Uterus (tissue), 4 donors: ENCODE measurements around the gene MRPL55. TPM values are rescaled to one million over a fixed set of nuclear protein-coding genes. Genes with fewer than 3 reads are reported as not detected.

Experiments used
- DNase-seq, 2 donors: peaks; one replicate each; pipeline ENCODE4 v3.0.0-alpha.2; 2019 to 2020
- H3K27ac ChIP-seq, 2 donors: fragments of 200-600 bp; sonication (generic); 1 replicate in 1 of 2; 2 replicates in 1 of 2; pipeline ENCODE4 v1.5.1; 2016 to 2018
- H3K27me3 ChIP-seq, 2 donors: fragments of 200-600 bp; sonication (generic); one replicate each; pipeline ENCODE4 v1.5.1; 2018 to 2019; ENCODE audit warnings: control low read depth in 1 of 2
- H3K36me3 ChIP-seq, 2 donors: fragments of 200-600 bp; sonication (generic); one replicate each; pipeline ENCODE4 v1.5.1; 2019; ENCODE audit warnings: control low read depth in 1 of 2
- H3K4me1 ChIP-seq, 2 donors: fragments of 200-600 bp; sonication (generic); one replicate each; pipeline ENCODE4 v1.5.1; 2018 to 2019; ENCODE audit warnings: control low read depth in 1 of 2
- H3K4me3 ChIP-seq, 2 donors: fragments of 200-600 bp; sonication (generic); 1 replicate in 1 of 2; 2 replicates in 1 of 2; pipeline ENCODE4 v1.5.1; 2018 to 2019; ENCODE audit warnings: mild to moderate bottlenecking in 1 of 2
- H3K9me3 ChIP-seq, 2 donors: fragments of 200-600 bp; sonication (generic); one replicate each; pipeline ENCODE4 v1.5.1; 2019; ENCODE audit warnings: control low read depth in 1 of 2
- CTCF ChIP-seq, 4 experiments: fragments of 200-600 bp in 2 of 4; fragments of 450-650 bp in 2 of 4; sonication (generic) in 2 of 4; IDR thresholded peaks; one replicate each; pipeline ENCODE4 v1.5.1; 2016 to 2019; ENCODE audit warnings: antibody characterized with exemption in 4 of 4, mild to moderate bottlenecking in 2 of 4, moderate library complexity in 1 of 4
- POLR2A ChIP-seq, 2 donors: fragments of 450-650 bp; IDR thresholded peaks; one replicate each; pipeline ENCODE4 v1.6.1; 2016; ENCODE audit warnings: antibody characterized with exemption in 2 of 2, mild to moderate bottlenecking in 1 of 2, moderate library complexity in 1 of 2
- intact Hi-C: fragments of 100-400 bp; cut with DNase I; formaldehyde crosslinking; loops from one replicate; pipeline ENCODE4 v1.15.1; 2023; ENCODE audit warnings: low total_unique reads
- total RNA-seq, 4 donors: library from RNA; depleted of rRNA in 3 of 4; stranded (reverse); fragments of >200 nt in 3 of 4; gene quantifications; one replicate each; pipeline versions ENCODE4 v1.1.0 to v1.2.4, GENCODE V29; 2014 to 2023
- donor health status: DM: yes; HTN: yes; CAD: no.

Gene MRPL55
- total RNA-seq, 4 donors from 2014 or later, result 19.4 to 43.4 (median 33.6) TPM

- DNase-seq, result no peak
- TF ChIP-seq CTCF (IDR thresholded peaks at IDR 0.05) (no peak), POLR2A (IDR thresholded peaks at IDR 0.05) (no peak)
- Histone ChIP-seq H3K36me3 (no peaks in the 10 kb centered on the region), H3K27me3 (peaks cover 0 to under 1% of the 10 kb centered on the region in 2 donors), H3K27ac (no peak overlapping the region), H3K9me3 (no peaks in the 10 kb centered on the region), H3K4me1 (no peaks in the 10 kb centered on the region), H3K4me3 (no peak overlapping the region)
- intact Hi-C loops, result loop anchor here (10.0 kb wide), 1 partner anchor 307 kb away; no protein-coding TSS in a partner anchor
These were observed 37.1 kb downstream of the MRPL55 start for GRCh38 chr1:228071839-228072657.

DNA sequence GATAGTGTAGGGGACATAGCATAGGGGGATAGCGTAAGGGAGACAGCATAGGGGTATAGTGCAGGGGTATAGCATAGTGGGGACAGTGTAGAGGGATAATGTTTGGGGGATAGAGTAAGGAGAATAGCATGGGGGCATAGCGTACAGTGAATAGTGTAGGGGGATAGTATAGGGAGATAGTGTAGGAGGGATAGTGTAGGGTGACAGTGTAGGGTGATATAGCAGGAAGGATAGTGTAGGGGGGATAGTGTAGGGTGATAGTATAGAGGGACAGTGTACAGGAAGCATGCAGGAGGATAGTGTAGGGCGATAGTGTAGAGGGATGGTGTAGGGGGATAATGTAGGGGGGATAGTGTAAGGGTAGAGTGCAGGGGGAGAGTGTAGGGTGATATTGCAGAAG is 38.2 kb downstream of the MRPL55 start:
- no peaks in the 10 kb centered on the region for H3K36me3 ChIP-seq
- peaks cover 0 to 9% of the 10 kb centered on the region in 2 donors for H3K27me3 ChIP-seq
- TF ChIP-seq POLR2A (IDR thresholded peaks at IDR 0.05) (no peak), CTCF (IDR thresholded peaks at IDR 0.05) (no peak)

DNA sequence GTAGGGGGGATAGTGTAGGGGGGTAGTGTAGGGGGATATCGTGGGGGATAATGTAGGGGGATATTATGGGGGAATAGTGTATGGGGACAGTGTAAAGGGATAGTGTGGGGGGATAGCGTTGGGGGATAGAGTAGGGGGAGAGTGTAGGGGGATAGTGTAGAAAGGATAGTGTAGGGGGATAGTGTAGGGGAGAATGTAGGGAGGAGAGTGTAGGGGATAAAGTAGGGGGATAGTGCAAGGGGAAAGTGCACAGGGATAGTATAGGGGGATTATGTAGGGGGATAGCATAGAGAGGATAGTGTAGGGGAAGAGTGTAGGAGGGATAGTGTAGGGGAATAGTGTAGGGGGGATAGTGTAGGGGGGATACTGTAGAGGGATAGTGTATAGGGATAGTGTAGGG is 38.9 kb downstream of the MRPL55 start:
- no peak overlapping the region for H3K4me3 ChIP-seq
- peaks cover 0 to 9% of the 10 kb centered on the region in 2 donors for H3K27me3 ChIP-seq
- no peaks in the 10 kb centered on the region for H3K36me3 ChIP-seq
- H3K27ac ChIP-seq, result no peak overlapping the region
- TF ChIP-seq POLR2A (IDR thresholded peaks at IDR 0.05) (no peak), CTCF (IDR thresholded peaks at IDR 0.05) (no peak)
- no peak for DNase-seq
- H3K9me3 ChIP-seq, result no peaks in the 10 kb centered on the region
- intact Hi-C loops, result loop anchor here (10.0 kb wide), 1 partner anchor 305 kb away; no protein-coding TSS in a partner anchor
- H3K4me1 ChIP-seq, result no peaks in the 10 kb centered on the region

More for the DNA sequence above, 38.2 kb downstream of the MRPL55 start:
- Histone ChIP-seq H3K27ac (no peak overlapping the region), H3K4me3 (no peak overlapping the region), H3K4me1 (no peaks in the 10 kb centered on the region), H3K9me3 (no peaks in the 10 kb centered on the region)
- no peak for DNase-seq
- intact Hi-C loops, result loop anchor here (10.0 kb wide), 1 partner anchor 306 kb away; no protein-coding TSS in a partner anchor

- peaks cover 6 to 19% of the 10 kb centered on the region in 2 donors for H3K27me3 ChIP-seq
- H3K36me3 ChIP-seq, result no peaks in the 10 kb centered on the region
- no peak for DNase-seq
- no peak for TF ChIP-seq CTCF (IDR thresholded peaks at IDR 0.05)
- no peak for TF ChIP-seq POLR2A (IDR thresholded peaks at IDR 0.05)
- H3K4me3 ChIP-seq, result no peak overlapping the region
- no peaks in the 10 kb centered on the region for H3K9me3 ChIP-seq
- no peaks in the 10 kb centered on the region for H3K4me1 ChIP-seq
- H3K27ac ChIP-seq, result no peak overlapping the region
- intact Hi-C loops, result no loop called here
These were observed 40.7 kb downstream of the MRPL55 start for GRCh38 chr1:228068359-228068758.

DNA sequence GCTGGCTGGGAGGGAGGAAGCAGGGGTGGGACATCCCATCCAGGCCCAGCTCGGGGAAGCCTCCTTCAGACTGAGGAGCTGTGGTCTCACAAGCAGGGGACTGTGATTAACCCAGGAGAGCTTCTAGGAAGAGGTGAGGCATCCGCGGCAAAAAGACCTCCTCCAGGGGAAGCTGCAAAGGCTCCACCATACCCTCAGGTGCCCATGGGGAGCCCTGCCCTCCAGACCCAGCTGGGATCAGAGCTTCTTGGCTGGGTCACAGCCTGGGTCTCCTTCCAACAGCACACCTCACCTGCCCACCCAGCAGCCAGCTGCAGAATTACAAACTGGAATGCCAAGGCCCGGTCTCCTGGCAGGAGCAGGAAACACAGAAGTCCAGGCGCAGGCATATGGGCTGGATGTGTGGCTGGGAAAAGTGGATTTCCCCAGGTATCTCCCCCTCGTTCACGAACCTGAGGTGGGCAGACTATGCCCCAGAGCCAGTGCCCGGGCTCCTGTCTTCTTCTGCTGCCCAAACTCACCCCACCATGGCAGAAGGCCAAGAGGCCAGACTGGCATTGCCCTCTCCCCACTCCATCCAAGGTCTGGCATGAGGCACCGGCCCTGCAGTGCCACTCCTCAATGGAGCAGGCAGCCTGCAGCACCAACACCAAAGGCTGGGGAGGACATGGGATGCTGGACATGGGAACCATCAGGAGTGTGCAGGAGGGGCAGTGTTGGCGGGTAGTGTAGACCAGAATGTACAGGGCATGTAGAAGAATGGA is 42.0 kb downstream of the MRPL55 start:
- H3K4me3 ChIP-seq, result no peak overlapping the region
- DNase-seq, result no peak
- H3K9me3 ChIP-seq, result no peaks in the 10 kb centered on the region
- no peaks in the 10 kb centered on the region for H3K36me3 ChIP-seq
- intact Hi-C loops, result no loop called here
- TF ChIP-seq POLR2A (IDR thresholded peaks at IDR 0.05) (no peak), CTCF (IDR thresholded peaks at IDR 0.05) (no peak)
- H3K4me1 ChIP-seq, result no peaks in the 10 kb centered on the region
- peaks cover 6 to 19% of the 10 kb centered on the region in 2 donors for H3K27me3 ChIP-seq
- H3K27ac ChIP-seq, result no peak overlapping the region
